B cell (primary cell): ENCODE results near the gene C21orf58. TPM values are rescaled to one million over a fixed set of nuclear protein-coding genes. Genes with fewer than 3 reads are reported as not detected.

Source experiments
- ATAC-seq: fragments of 200-7000 bp; cut with Tn5 transposase; one replicate; pipeline ENCODE4 v1.10.0; 2021; ENCODE audit warnings: low read depth, mild to moderate bottlenecking, moderate number of reproducible peaks, moderate library complexity
- CTCF ChIA-PET: fragments of 350-600 bp; sonication (Branson Sonifier 250); formaldehyde crosslinking; loops from one replicate; lab custom pipeline; 2021; ENCODE audit warnings: antibody characterized with exemption, inconsistent platforms; lab: Charles Lee
- POLR2A ChIA-PET: fragments of 350-600 bp; sonication (Branson Sonifier 250); formaldehyde crosslinking; loops from one replicate; lab custom pipeline; 2021; ENCODE audit warnings: antibody characterized with exemption; lab: Charles Lee
- DNase-seq: peaks from one replicate; pipeline ENCODE4 v3.0.0; 2013
- H2AFZ ChIP-seq: 2 replicates; pipeline ENCODE4 v1.6.1; 2012; ENCODE audit warnings: mild to moderate bottlenecking, low read depth, low read length; ENCODE audit not compliant: insufficient read depth, poor library complexity, severe bottlenecking
- H3K27ac ChIP-seq, 2 donors: 1 replicate in 1 of 2; 2 replicates in 1 of 2; pipeline ENCODE4 v1.5.1; 2012 to 2013; ENCODE audit warnings: low read length in 2 of 2, mild to moderate bottlenecking in 2 of 2, moderate library complexity in 1 of 2
- H3K27me3 ChIP-seq, 4 experiments: fragments of 200-600 bp in 1 of 4; sonication (generic) in 1 of 4; replicated peaks in 1 of 4; 1 replicate in 2 of 4; 2 replicates in 2 of 4; pipeline versions ENCODE4 v1.6.1 to v1.7.0; 2013 to 2016; ENCODE audit warnings: low read length in 3 of 4, mild to moderate bottlenecking in 2 of 4, mixed read lengths in 1 of 4, moderate library complexity in 1 of 4; ENCODE audit not compliant: insufficient read depth in 4 of 4, control insufficient read depth in 3 of 4; ENCODE audit errors: control extremely low read depth in 1 of 4
- H3K36me3 ChIP-seq, 2 experiments: replicated peaks in 1 of 2; 1 replicate in 1 of 2; 2 replicates in 1 of 2; pipeline versions ENCODE4 v1.6.1 to v1.7.1; 2013; ENCODE audit warnings: low read length in 1 of 2; ENCODE audit not compliant: insufficient read depth in 2 of 2, control insufficient read depth in 1 of 2; ENCODE audit errors: control extremely low read depth in 1 of 2, extremely low read depth in 1 of 2
- H3K4me1 ChIP-seq, 2 donors: fragments of 200-600 bp in 1 of 2; sonication (generic) in 1 of 2; 1 replicate in 1 of 2; 2 replicates in 1 of 2; pipeline versions ENCODE4 v1.5.1 to v1.6.1; 2013 to 2017; ENCODE audit warnings: low read length in 2 of 2; ENCODE audit not compliant: control insufficient read depth in 2 of 2, insufficient read depth in 2 of 2
- H3K4me2 ChIP-seq: replicated peaks from 2 replicates; pipeline ENCODE3; 2012; ENCODE audit warnings: mild to moderate bottlenecking, low read depth, low read length; ENCODE audit not compliant: poor library complexity, severe bottlenecking
- H3K4me3 ChIP-seq, 5 experiments: fragments of 200-600 bp in 1 of 5; sonication (generic) in 1 of 5; 1 replicate in 3 of 5; 2 replicates in 2 of 5; pipeline versions ENCODE4 v1.5.1 to v1.7.0; 2011 to 2016; ENCODE audit warnings: low read length in 4 of 5, mild to moderate bottlenecking in 4 of 5, low read depth in 2 of 5, control low read depth in 1 of 5, moderate library complexity in 1 of 5; ENCODE audit not compliant: insufficient read depth in 1 of 5; ENCODE audit errors: control extremely low read depth in 1 of 5, extremely low read depth in 1 of 5
- H3K79me2 ChIP-seq: fragments of 200-600 bp; sonication (generic); one replicate; pipeline ENCODE4 v1.6.0; 2016; ENCODE audit warnings: low read length; ENCODE audit not compliant: control insufficient read depth, insufficient read depth
- H3K9ac ChIP-seq: fragments of 200-600 bp; sonication (generic); 2 replicates; pipeline ENCODE4 v1.6.1; 2017; ENCODE audit warnings: mild to moderate bottlenecking, low read length, moderate library complexity
- H3K9me3 ChIP-seq, 3 donors: one replicate each; pipeline versions ENCODE4 v1.6.1 to v1.7.1; 2013; ENCODE audit warnings: low read length in 2 of 3; ENCODE audit not compliant: control insufficient read depth in 2 of 3, insufficient read depth in 1 of 3; ENCODE audit errors: control extremely low read depth in 1 of 3
- H4K20me1 ChIP-seq: 2 replicates; pipeline ENCODE4 v1.6.0; 2012; ENCODE audit warnings: mild to moderate bottlenecking, low read length; ENCODE audit not compliant: insufficient read depth, control insufficient read depth, poor library complexity, severe bottlenecking
- H3K27ac Mint-ChIP-seq: one replicate; pipeline ENCODE4 v1.8.0; 2021; ENCODE audit warnings: mixed read lengths
- H3K27me3 Mint-ChIP-seq: one replicate; pipeline ENCODE4 v1.8.0; 2021; ENCODE audit warnings: mixed read lengths
- H3K4me1 Mint-ChIP-seq: one replicate; pipeline ENCODE4 v1.8.0; 2021; ENCODE audit warnings: mixed read lengths
- H3K4me3 Mint-ChIP-seq: one replicate; pipeline ENCODE4 v1.8.0; 2021; ENCODE audit warnings: mixed read lengths
- H3K9me3 Mint-ChIP-seq: one replicate; pipeline ENCODE4 v1.8.0; 2022; ENCODE audit warnings: mixed read lengths; ENCODE audit not compliant: insufficient read depth
- EZH2 ChIP-seq: IDR thresholded peaks from 2 replicates; pipeline ENCODE4 v1.6.1; 2012; ENCODE audit warnings: borderline replicate concordance, low read depth, mild to moderate bottlenecking, moderate library complexity, low read length; ENCODE audit not compliant: insufficient read depth, poor library complexity, severe bottlenecking
- WGBS: methylation state at CpG from one replicate; pipeline ENCODE4 v1.1.5; 2013; ENCODE audit warnings: missing lambda C conversion rate; ENCODE audit not compliant: insufficient coverage; 5-methylcytosine and 5-hydroxymethylcytosine counted together
- intact Hi-C: fragments of 100-400 bp; cut with micrococcal nuclease; formaldehyde crosslinking; loops from one replicate; pipeline ENCODE4 v1.10.0; 2022
- polyA plus RNA-seq: library from polyadenylated mRNA; depleted of rRNA; stranded (reverse); fragments of >200 nt; gene quantifications from 2 replicates; pipeline ENCODE4 v1.2.3, GENCODE V29; 2012
- total RNA-seq, 2 donors: library from RNA; stranded (reverse); fragments of 120-200 nt in 1 of 2; gene quantifications; 1 replicate in 1 of 2; 2 replicates in 1 of 2; pipeline versions ENCODE4 v1.2.3 to v1.2.4, GENCODE V29; 2013 to 2022
- TF ChIP-seq, protein P1 (sequence below): fragments of 200-600 bp; IDR thresholded peaks from one replicate; pipeline ENCODE4 v1.8.0; 2022; ENCODE audit warnings: antibody characterized with exemption, mild to moderate bottlenecking

C21orf58 gene
- total and polyA plus RNA-seq, 2 donors (not counting 1 experiment from before 2014, with no cell fraction given), result 6.3 to 9.5 TPM

DNA sequence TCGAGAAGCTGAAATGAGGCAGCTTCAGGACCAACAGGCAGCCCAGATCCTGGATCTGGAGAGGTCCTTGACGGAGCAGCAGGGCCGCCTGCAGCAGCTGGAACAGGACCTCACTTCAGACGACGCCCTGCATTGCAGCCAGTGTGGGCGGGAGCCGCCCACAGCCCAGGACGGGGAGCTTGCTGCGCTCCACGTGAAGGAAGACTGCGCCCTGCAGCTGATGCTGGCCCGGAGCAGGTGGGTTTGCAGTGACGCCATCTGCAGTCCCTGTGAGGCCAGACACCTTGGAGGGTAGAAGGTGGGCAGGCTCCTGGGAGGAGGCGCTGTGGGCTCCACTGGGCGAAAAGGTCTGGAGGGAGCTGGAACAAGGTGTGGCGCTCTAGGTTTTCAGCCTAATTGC, 40.0 kb upstream of the C21orf58 start:
- Mint-ChIP-seq H3K4me3 (no peak overlapping the region), H3K4me1 (peaks cover 7% of the 10 kb centered on the region), H3K27me3 (no peaks in the 10 kb centered on the region), H3K27ac (no peak overlapping the region), H3K9me3 (no peaks in the 10 kb centered on the region)
- Histone ChIP-seq H4K20me1 (no peaks in the 10 kb centered on the region), H3K4me1 (peaks cover 4 to 6% of the 10 kb centered on the region in 2 donors), H3K27me3 (no peaks in the 10 kb centered on the region), H3K4me2 (no peak overlapping the region), H3K79me2 (peaks cover 8% of the 10 kb centered on the region), H3K4me3 (no peak overlapping the region), H3K36me3 (peaks cover 2 to 30% of the 10 kb centered on the region in 2 experiments), H3K9me3 (no peaks in the 10 kb centered on the region), H3K9ac (no peak overlapping the region), H3K27ac (no peak overlapping the region), H2AFZ (no peak overlapping the region)
- WGBS, result 96% methylated on average over 16 of the region's 16 CpGs
- TF ChIP-seq, protein P1, sequence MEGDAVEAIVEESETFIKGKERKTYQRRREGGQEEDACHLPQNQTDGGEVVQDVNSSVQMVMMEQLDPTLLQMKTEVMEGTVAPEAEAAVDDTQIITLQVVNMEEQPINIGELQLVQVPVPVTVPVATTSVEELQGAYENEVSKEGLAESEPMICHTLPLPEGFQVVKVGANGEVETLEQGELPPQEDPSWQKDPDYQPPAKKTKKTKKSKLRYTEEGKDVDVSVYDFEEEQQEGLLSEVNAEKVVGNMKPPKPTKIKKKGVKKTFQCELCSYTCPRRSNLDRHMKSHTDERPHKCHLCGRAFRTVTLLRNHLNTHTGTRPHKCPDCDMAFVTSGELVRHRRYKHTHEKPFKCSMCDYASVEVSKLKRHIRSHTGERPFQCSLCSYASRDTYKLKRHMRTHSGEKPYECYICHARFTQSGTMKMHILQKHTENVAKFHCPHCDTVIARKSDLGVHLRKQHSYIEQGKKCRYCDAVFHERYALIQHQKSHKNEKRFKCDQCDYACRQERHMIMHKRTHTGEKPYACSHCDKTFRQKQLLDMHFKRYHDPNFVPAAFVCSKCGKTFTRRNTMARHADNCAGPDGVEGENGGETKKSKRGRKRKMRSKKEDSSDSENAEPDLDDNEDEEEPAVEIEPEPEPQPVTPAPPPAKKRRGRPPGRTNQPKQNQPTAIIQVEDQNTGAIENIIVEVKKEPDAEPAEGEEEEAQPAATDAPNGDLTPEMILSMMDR, result no peak
- no peak for TF ChIP-seq EZH2
- ChIA-PET CTCF (no interaction called here), POLR2A (no interaction called here)
- DNase-seq (no peak), ATAC-seq (no peak)
- intact Hi-C loops, result no loop called here

DNA sequence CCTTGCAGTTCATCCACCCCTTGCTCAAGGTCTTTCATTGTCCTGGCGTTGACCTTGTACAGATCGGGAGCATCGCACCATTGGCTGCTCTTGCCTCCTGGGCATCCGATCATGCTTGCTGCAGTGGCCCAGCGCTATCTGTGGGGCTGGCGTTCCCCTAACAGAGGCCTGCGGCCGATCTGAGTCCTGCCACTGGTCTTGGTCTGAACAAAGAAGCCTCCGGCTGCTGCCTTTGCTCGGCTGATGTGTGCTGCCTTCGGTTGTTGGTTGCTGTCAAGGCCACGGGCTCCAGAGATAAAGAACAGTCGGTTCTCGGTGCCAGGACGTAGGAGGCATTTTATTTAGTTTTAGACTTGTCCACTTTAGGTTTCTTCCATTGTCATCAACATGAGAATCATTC, 39.3 kb upstream of the C21orf58 start:
- TF ChIP-seq, protein P1, result no peak
- 92% methylated on average over 9 of the region's 15 CpGs for WGBS
- no peak for DNase-seq
- peaks cover 5% of the 10 kb centered on the region for H3K4me1 Mint-ChIP-seq
- no peaks in the 10 kb centered on the region for H3K27me3 Mint-ChIP-seq
- intact Hi-C loops, result no loop called here
- CTCF ChIA-PET, result no interaction called here
- Histone ChIP-seq H3K9ac (no peak overlapping the region), H3K36me3 (peaks cover 2 to 30% of the 10 kb centered on the region in 2 experiments), H3K27me3 (no peaks in the 10 kb centered on the region), H4K20me1 (no peaks in the 10 kb centered on the region), H3K9me3 (no peaks in the 10 kb centered on the region), H3K4me1 (no peaks in the 10 kb centered on the region), H3K4me2 (no peak overlapping the region), H3K27ac (no peak overlapping the region), H3K4me3 (no peak overlapping the region), H2AFZ (no peak overlapping the region), H3K79me2 (peaks cover 8% of the 10 kb centered on the region)
- H3K27ac Mint-ChIP-seq, result no peak overlapping the region
- H3K9me3 Mint-ChIP-seq, result no peaks in the 10 kb centered on the region
- no peak overlapping the region for H3K4me3 Mint-ChIP-seq
- POLR2A ChIA-PET, result no interaction called here
- no peak for ATAC-seq
